COLO668 (cell line): ENCODE results near the gene SLC16A1.
"Not testable (repeated sequence)": the region's sequence is repeated elsewhere in the genome, so short reads cannot be mapped to it uniquely, and the experiment has no call there.

ENCODE experiments used
- DNase-seq: peaks from one replicate; lab custom pipeline; 2025; ENCODE audit not compliant: unreplicated experiment; lab: John Stamatoyannopoulos, UW

Gene SLC16A1

GRCh38 chr1:112955773-112956543, at the start of gene SLC16A1:
Gene SLC16A1, minus strand, starts transcription at chr1:112956196. Its CDS starts 26,888 bp downstream, at chr1:112929308.
- DNase-seq: peak; percentile 94

GRCh38 chr1:113003751-113004690, 48.0 kb upstream of the SLC16A1 start:
- no peak for DNase-seq

- DNase-seq: no peak
These were observed 46.3 kb upstream of the SLC16A1 start for GRCh38 chr1:113002297-113002696.

GRCh38 chr1:112998592-112999235, 42.7 kb upstream of the SLC16A1 start:
- DNase-seq: no peak

- no peak for DNase-seq
These were observed 41.8 kb upstream of the SLC16A1 start for GRCh38 chr1:112997781-112998180.

- no peak for DNase-seq
These were observed 39.9 kb upstream of the SLC16A1 start for GRCh38 chr1:112995890-112996289.

- DNase-seq: not testable (repeated sequence)
These were observed 39.0 kb upstream of the SLC16A1 start for GRCh38 chr1:112995021-112995420.

- DNase-seq: no peak
These were observed 36.8 kb upstream of the SLC16A1 start for GRCh38 chr1:112992780-112993179.

- DNase-seq: no peak
These were observed 35.6 kb upstream of the SLC16A1 start for GRCh38 chr1:112991402-112992120.

GRCh38 chr1:112990271-112990670, 34.3 kb upstream of the SLC16A1 start:
- no peak for DNase-seq

GRCh38 chr1:112988367-112988766, 32.4 kb upstream of the SLC16A1 start:
- DNase-seq: no peak

- DNase-seq: no peak
These were observed 29.1 kb upstream of the SLC16A1 start for GRCh38 chr1:112985123-112985522.

- DNase-seq: no peak
These were observed 27.6 kb upstream of the SLC16A1 start for GRCh38 chr1:112983537-112984131.

GRCh38 chr1:112982853-112983536, 27.0 kb upstream of the SLC16A1 start:
- DNase-seq: no peak

GRCh38 chr1:112982328-112982727, 26.3 kb upstream of the SLC16A1 start:
- no peak for DNase-seq

GRCh38 chr1:112981834-112982233, 25.8 kb upstream of the SLC16A1 start:
- not testable (repeated sequence) for DNase-seq

GRCh38 chr1:112981426-112981825, 25.4 kb upstream of the SLC16A1 start:
- DNase-seq: no peak

- no peak for DNase-seq
These were observed 19.3 kb upstream of the SLC16A1 start for GRCh38 chr1:112975336-112975735.

GRCh38 chr1:112974646-112975045, 18.6 kb upstream of the SLC16A1 start:
- no peak for DNase-seq

- no peak for DNase-seq
These were observed 17.8 kb upstream of the SLC16A1 start for GRCh38 chr1:112973788-112974187.
